Astrocyte (in vitro differentiated cells and primary cell): ENCODE measurements around the gene EPS15.

Source experiments
- EZH2 ChIP-seq: IDR thresholded peaks from 2 replicates; pipeline ENCODE4 v1.6.1; 2012; ENCODE audit warnings: mild to moderate bottlenecking, low read length, inconsistent platforms; ENCODE audit not compliant: insufficient read depth
- TF ChIP-seq, protein P1 (sequence below): IDR thresholded peaks from 2 replicates; pipeline ENCODE4 v1.5.1; 2011; ENCODE audit warnings: low read depth, mild to moderate bottlenecking, inconsistent platforms, low read length, moderate library complexity; ENCODE audit not compliant: insufficient read depth

DNA sequence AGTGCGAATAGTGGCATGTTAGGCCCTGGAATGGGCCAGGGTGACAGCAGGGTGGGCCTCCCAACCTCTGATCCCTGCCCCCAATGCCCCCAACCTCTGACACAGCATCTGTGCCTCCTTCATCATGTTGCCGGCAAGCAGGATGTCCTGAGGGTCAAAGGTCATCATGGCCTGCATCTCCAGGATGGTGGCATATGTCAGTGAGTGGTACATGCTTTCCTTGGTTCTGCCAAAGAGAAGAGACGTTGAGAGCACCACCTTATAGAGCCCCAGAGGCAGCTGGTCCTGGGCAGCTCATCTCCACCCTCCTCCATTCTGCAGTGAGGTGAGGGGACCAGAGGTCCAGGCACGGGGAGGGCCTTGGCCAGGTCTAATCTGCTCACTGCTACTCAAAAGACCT, 206.3 kb downstream of the EPS15 start:
- TF ChIP-seq, protein P1, sequence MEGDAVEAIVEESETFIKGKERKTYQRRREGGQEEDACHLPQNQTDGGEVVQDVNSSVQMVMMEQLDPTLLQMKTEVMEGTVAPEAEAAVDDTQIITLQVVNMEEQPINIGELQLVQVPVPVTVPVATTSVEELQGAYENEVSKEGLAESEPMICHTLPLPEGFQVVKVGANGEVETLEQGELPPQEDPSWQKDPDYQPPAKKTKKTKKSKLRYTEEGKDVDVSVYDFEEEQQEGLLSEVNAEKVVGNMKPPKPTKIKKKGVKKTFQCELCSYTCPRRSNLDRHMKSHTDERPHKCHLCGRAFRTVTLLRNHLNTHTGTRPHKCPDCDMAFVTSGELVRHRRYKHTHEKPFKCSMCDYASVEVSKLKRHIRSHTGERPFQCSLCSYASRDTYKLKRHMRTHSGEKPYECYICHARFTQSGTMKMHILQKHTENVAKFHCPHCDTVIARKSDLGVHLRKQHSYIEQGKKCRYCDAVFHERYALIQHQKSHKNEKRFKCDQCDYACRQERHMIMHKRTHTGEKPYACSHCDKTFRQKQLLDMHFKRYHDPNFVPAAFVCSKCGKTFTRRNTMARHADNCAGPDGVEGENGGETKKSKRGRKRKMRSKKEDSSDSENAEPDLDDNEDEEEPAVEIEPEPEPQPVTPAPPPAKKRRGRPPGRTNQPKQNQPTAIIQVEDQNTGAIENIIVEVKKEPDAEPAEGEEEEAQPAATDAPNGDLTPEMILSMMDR, result no peak
- TF ChIP-seq EZH2, result no peak
